ENCODE results near the gene ORAI2. TPM values are rescaled to one million over a fixed set of nuclear protein-coding genes. Genes with fewer than 3 reads are reported as not detected.
"Not testable (repeated sequence)": the region's sequence is repeated elsewhere in the genome, so short reads cannot be mapped to it uniquely, and the experiment has no call there.

Gene ORAI2
- total RNA-seq, 4 donors from 2014 or later = 6.2 to 16.0 (median 12.3) TPM

GRCh38 chr7:102471791-102472125 lies 38.4 kb downstream of the ORAI2 start:
- no peaks in the 10 kb centered on the region for H3K9me3 ChIP-seq
- no peaks in the 10 kb centered on the region for H3K27me3 ChIP-seq
- H3K4me3 ChIP-seq = no peak overlapping the region
- peaks cover 7 to 77% (median 57%) of the 10 kb centered on the region in 4 donors for H3K36me3 ChIP-seq
- no peak overlapping the region for H3K27ac ChIP-seq (replicated peaks in 1 of 4)
- H3K4me1 ChIP-seq = peaks cover 0 to 11% (median 5%) of the 10 kb centered on the region in 4 donors
- WGBS = 79% methylated on average over 6 of the region's 6 CpGs
- intact Hi-C loops (cut with DNase I) = no loop called here
- no peak for DNase-seq (ENCODE audit: extremely low spot score)
- TF ChIP-seq POLR2AphosphoS5 (IDR thresholded peaks at IDR 0.05) (no peak), EP300 (IDR thresholded peaks at IDR 0.05) (no peak), POLR2A (IDR thresholded peaks at IDR 0.05; ENCODE audit: low read depth) (no peak), CTCF (IDR thresholded peaks at IDR 0.05) (no peak)

DNA sequence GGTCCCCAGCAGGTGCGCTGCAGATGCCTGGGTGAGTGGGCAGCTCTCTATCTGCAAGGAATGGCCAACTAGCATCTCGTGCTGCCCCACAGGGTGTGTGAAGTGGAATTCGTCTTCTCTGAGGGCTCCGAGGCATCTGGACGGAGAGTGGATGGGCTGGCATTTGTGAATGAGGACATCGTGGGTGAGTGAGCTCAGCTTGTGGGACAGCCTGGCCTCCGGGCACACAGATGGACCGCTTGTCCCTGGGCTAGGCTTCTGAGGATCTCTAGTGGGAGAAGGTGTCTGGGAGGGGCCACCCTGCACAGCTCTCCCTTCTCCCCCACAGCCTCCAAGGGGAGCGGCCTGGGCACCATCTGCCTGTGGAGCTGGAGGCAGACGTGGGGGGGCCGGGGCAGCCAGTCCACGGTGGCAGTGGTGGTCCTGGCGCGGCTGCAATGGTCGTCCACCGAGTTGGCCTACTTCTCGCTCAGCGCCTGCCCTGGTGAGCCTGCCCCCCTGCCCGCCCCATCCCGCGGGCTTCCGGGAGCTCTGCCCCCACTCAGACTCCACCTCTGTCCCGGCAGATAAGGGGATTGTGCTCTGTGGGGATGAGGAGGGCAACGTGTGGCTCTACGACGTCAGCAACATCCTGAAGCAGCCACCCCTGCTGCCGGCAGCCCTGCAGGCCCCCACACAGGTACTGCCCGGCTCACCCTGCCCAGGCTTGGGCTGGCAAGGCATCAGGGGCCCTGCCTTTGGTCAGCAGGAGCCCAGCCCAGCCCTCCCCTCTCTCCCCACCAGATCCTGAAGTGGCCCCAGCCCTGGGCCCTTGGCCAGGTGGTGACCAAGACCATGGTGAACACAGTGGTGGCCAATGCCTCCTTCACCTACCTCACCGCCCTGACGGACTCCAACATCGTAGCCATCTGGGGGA lies 39.0 kb downstream of the ORAI2 start:
- Histone ChIP-seq H3K9me3 (no peaks in the 10 kb centered on the region), H3K4me1 (peaks cover 0 to 4% (median 2%) of the 10 kb centered on the region in 4 donors), H3K4me3 (no peak overlapping the region), H3K27me3 (no peaks in the 10 kb centered on the region), H3K27ac (replicated peaks in 1 of 4) (no peak overlapping the region), H3K36me3 (peaks cover 7 to 77% (median 55%) of the 10 kb centered on the region in 4 donors)
- TF ChIP-seq POLR2A (IDR thresholded peaks at IDR 0.05; ENCODE audit: low read depth) (no peak), EP300 (IDR thresholded peaks at IDR 0.05) (no peak), POLR2AphosphoS5 (IDR thresholded peaks at IDR 0.05) (no peak), CTCF (IDR thresholded peaks at IDR 0.05) (no peak)
- intact Hi-C loops (cut with DNase I) = no loop called here
- 75% methylated on average over 8 of the region's 31 CpGs for WGBS
- DNase-seq (ENCODE audit: extremely low spot score) = no peak

GRCh38 chr7:102473271-102473991 lies 40.1 kb downstream of the ORAI2 start:
- H3K4me3 ChIP-seq = no peak overlapping the region
- peaks cover 7 to 66% (median 45%) of the 10 kb centered on the region in 4 donors for H3K36me3 ChIP-seq
- 82% methylated on average over 20 of the region's 23 CpGs for WGBS
- H3K27ac ChIP-seq (replicated peaks in 1 of 4) = no peak overlapping the region
- H3K4me1 ChIP-seq = no peaks in the 10 kb centered on the region
- no peaks in the 10 kb centered on the region for H3K27me3 ChIP-seq
- TF ChIP-seq EP300 (IDR thresholded peaks at IDR 0.05) (no peak), POLR2A (IDR thresholded peaks at IDR 0.05; ENCODE audit: low read depth) (no peak), POLR2AphosphoS5 (IDR thresholded peaks at IDR 0.05) (no peak), CTCF (IDR thresholded peaks at IDR 0.05) (no peak)
- H3K9me3 ChIP-seq = no peaks in the 10 kb centered on the region
- intact Hi-C loops (cut with DNase I) = no loop called here
- DNase-seq (ENCODE audit: extremely low spot score) = no peak

GRCh38 chr7:102474116-102474515 lies 40.7 kb downstream of the ORAI2 start:
- intact Hi-C loops (cut with DNase I); H3K27ac ChIP-seq (replicated peaks in 1 of 4); DNase-seq (ENCODE audit: extremely low spot score); H3K27me3 ChIP-seq; H3K9me3 ChIP-seq; H3K4me3 ChIP-seq; H3K4me1 ChIP-seq: not testable (repeated sequence)
- H3K36me3 ChIP-seq = peaks cover 7 to 59% (median 40%) of the 10 kb centered on the region in 4 donors
- WGBS = 65% methylated on average over 5 of the region's 14 CpGs

GRCh38 chr7:102474736-102475435 lies 41.5 kb downstream of the ORAI2 start:
- H3K27ac ChIP-seq (replicated peaks in 1 of 4); H3K4me1 ChIP-seq; H3K9me3 ChIP-seq; DNase-seq (ENCODE audit: extremely low spot score); intact Hi-C loops (cut with DNase I); H3K27me3 ChIP-seq; H3K4me3 ChIP-seq: not testable (repeated sequence)
- WGBS = 37% methylated on average over 5 of the region's 19 CpGs
- peaks cover 7 to 52% (median 36%) of the 10 kb centered on the region in 4 donors for H3K36me3 ChIP-seq
